HEK293 (cell line): ENCODE results near the gene ZNF600.
"Not testable (repeated sequence)": the region's sequence is repeated elsewhere in the genome, so short reads cannot be mapped to it uniquely, and the experiment has no call there.

Experiments
- CTCF ChIA-PET: fragments of 350-600 bp; formaldehyde crosslinking; extraction: SDS; loops from one replicate; lab custom pipeline; 2021; ENCODE audit warnings: antibody characterized with exemption; lab: Yijun Ruan, JAX
- POLR2A ChIA-PET: fragments of 300-600 bp; formaldehyde crosslinking; extraction: SDS; loops from one replicate; lab custom pipeline; 2020; ENCODE audit warnings: antibody characterized with exemption, inconsistent platforms; lab: Yijun Ruan, JAX
- H3K27ac ChIP-seq: fragments of 200-500 bp; sonication (Bioruptor generic); 2 replicates; pipeline ENCODE4 v1.5.1; 2014; ENCODE audit warnings: low read depth, low read length, control low read depth, inconsistent platforms; ENCODE audit errors: extremely low read depth
- H3K36me3 ChIP-seq, 2 experiments: fragments of 200-500 bp in 1 of 2; sonication (Bioruptor generic) in 1 of 2; 1 replicate in 1 of 2; 2 replicates in 1 of 2; pipeline ENCODE4 v1.5.1; 2014 to 2017; ENCODE audit warnings: inconsistent platforms in 2 of 2, low read length in 2 of 2; ENCODE audit not compliant: control insufficient read depth in 2 of 2, insufficient read depth in 1 of 2
- H3K4me1 ChIP-seq: fragments of 200-500 bp; sonication (Bioruptor generic); 2 replicates; pipeline ENCODE4 v1.5.1; 2014; ENCODE audit warnings: mild to moderate bottlenecking, low read length, inconsistent platforms; ENCODE audit not compliant: control insufficient read depth, insufficient read depth
- H3K4me3 ChIP-seq: 2 replicates; pipeline ENCODE4 v1.5.1; 2011; ENCODE audit warnings: low read depth, mild to moderate bottlenecking, control low read depth, low read length, moderate library complexity
- H3K9me3 ChIP-seq: fragments of 200-500 bp; sonication (Bioruptor generic); 2 replicates; pipeline ENCODE4 v1.5.1; 2014; ENCODE audit warnings: low read depth, low read length, inconsistent platforms; ENCODE audit not compliant: control insufficient read depth, insufficient read depth
- ATF2 ChIP-seq: fragments of 450-650 bp; formaldehyde crosslinking; IDR thresholded peaks from 2 replicates; pipeline ENCODE4 v1.5.1; 2016; ENCODE audit warnings: missing biosample characterization, missing genetic modification characterization, low read depth
- REST ChIP-seq: fragments of 450-650 bp; formaldehyde crosslinking; IDR thresholded peaks from 2 replicates; pipeline ENCODE4 v1.5.1; 2016; ENCODE audit warnings: missing biosample characterization, missing genetic modification characterization
- YY2 ChIP-seq: fragments of 450-650 bp; formaldehyde crosslinking; IDR thresholded peaks from 2 replicates; pipeline ENCODE4 v1.5.1; 2016; ENCODE audit warnings: missing biosample characterization, missing genetic modification characterization
- ZNF121 ChIP-seq: fragments of 450-650 bp; formaldehyde crosslinking; IDR thresholded peaks from 2 replicates; pipeline ENCODE4 v1.5.1; 2016; ENCODE audit warnings: missing biosample characterization, missing genetic modification characterization
- ZNF335 ChIP-seq: fragments of 450-650 bp; formaldehyde crosslinking; conservative IDR thresholded peaks from 2 replicates; pipeline ENCODE4 v1.5.1; 2016; ENCODE audit warnings: missing biosample characterization, missing genetic modification characterization
- ZNF423 ChIP-seq: fragments of 450-650 bp; formaldehyde crosslinking; IDR thresholded peaks from 2 replicates; pipeline ENCODE4 v1.5.1; 2016; ENCODE audit warnings: missing biosample characterization, missing genetic modification characterization
- ZNF596 ChIP-seq: fragments of 450-650 bp; IDR thresholded peaks from 2 replicates; pipeline ENCODE4 v1.5.0; 2018; ENCODE audit warnings: missing biosample characterization, mild to moderate bottlenecking, missing genetic modification characterization, moderate library complexity
- ZNF600 ChIP-seq: fragments of 450-650 bp; formaldehyde crosslinking; IDR thresholded peaks from 2 replicates; pipeline ENCODE4 v1.5.1; 2016; ENCODE audit warnings: missing biosample characterization, missing genetic modification characterization
- ZNF677 ChIP-seq: fragments of 450-650 bp; IDR thresholded peaks from 2 replicates; pipeline ENCODE4 v1.5.0; 2018; ENCODE audit warnings: missing biosample characterization, mild to moderate bottlenecking, missing genetic modification characterization, moderate library complexity
- ZSCAN23 ChIP-seq: fragments of 450-650 bp; formaldehyde crosslinking; IDR thresholded peaks from 2 replicates; pipeline ENCODE4 v1.5.1; 2016; ENCODE audit warnings: missing biosample characterization, missing genetic modification characterization
- TF ChIP-seq, protein P1 (sequence below): fragments of 450-650 bp; formaldehyde crosslinking; conservative IDR thresholded peaks from 2 replicates; pipeline ENCODE4 v1.5.1; 2016; ENCODE audit warnings: low read depth, missing biosample characterization, missing genetic modification characterization
- TF ChIP-seq, protein P2 (sequence below): fragments of 450-650 bp; formaldehyde crosslinking; IDR thresholded peaks from 2 replicates; pipeline ENCODE4 v1.5.1; 2016; ENCODE audit warnings: missing biosample characterization, missing genetic modification characterization, low read depth
- TF ChIP-seq, protein P3 (sequence below): fragments of 450-650 bp; formaldehyde crosslinking; IDR thresholded peaks from 2 replicates; pipeline ENCODE4 v1.5.1; 2016; ENCODE audit warnings: missing biosample characterization, missing genetic modification characterization

ZNF600 gene

GRCh38 chr19:52778811-52779210 is 7.8 kb downstream of the ZNF600 start:
- Histone ChIP-seq H3K9me3 (no peaks in the 10 kb centered on the region), H3K4me3 (no peak overlapping the region), H3K4me1 (no peaks in the 10 kb centered on the region), H3K27ac (no peak overlapping the region), H3K36me3 (no peaks in the 10 kb centered on the region)
- TF ChIP-seq ZNF423 (tag by site-specific recombination) = no peak
- no peak for TF ChIP-seq ZNF600 (tag by site-specific recombination)
- TF ChIP-seq, protein P1, sequence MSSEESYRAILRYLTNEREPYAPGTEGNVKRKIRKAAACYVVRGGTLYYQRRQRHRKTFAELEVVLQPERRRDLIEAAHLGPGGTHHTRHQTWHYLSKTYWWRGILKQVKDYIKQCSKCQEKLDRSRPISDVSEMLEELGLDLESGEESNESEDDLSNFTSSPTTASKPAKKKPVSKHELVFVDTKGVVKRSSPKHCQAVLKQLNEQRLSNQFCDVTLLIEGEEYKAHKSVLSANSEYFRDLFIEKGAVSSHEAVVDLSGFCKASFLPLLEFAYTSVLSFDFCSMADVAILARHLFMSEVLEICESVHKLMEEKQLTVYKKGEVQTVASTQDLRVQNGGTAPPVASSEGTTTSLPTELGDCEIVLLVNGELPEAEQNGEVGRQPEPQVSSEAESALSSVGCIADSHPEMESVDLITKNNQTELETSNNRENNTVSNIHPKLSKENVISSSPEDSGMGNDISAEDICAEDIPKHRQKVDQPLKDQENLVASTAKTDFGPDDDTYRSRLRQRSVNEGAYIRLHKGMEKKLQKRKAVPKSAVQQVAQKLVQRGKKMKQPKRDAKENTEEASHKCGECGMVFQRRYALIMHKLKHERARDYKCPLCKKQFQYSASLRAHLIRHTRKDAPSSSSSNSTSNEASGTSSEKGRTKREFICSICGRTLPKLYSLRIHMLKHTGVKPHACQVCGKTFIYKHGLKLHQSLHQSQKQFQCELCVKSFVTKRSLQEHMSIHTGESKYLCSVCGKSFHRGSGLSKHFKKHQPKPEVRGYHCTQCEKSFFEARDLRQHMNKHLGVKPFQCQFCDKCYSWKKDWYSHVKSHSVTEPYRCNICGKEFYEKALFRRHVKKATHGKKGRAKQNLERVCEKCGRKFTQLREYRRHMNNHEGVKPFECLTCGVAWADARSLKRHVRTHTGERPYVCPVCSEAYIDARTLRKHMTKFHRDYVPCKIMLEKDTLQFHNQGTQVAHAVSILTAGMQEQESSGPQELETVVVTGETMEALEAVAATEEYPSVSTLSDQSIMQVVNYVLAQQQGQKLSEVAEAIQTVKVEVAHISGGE (tag by site-specific recombination) = no peak
- TF ChIP-seq, protein P2, sequence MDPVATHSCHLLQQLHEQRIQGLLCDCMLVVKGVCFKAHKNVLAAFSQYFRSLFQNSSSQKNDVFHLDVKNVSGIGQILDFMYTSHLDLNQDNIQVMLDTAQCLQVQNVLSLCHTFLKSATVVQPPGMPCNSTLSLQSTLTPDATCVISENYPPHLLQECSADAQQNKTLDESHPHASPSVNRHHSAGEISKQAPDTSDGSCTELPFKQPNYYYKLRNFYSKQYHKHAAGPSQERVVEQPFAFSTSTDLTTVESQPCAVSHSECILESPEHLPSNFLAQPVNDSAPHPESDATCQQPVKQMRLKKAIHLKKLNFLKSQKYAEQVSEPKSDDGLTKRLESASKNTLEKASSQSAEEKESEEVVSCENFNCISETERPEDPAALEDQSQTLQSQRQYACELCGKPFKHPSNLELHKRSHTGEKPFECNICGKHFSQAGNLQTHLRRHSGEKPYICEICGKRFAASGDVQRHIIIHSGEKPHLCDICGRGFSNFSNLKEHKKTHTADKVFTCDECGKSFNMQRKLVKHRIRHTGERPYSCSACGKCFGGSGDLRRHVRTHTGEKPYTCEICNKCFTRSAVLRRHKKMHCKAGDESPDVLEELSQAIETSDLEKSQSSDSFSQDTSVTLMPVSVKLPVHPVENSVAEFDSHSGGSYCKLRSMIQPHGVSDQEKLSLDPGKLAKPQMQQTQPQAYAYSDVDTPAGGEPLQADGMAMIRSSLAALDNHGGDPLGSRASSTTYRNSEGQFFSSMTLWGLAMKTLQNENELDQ = no peak
- TF ChIP-seq REST (tag by site-specific recombination) = no peak
- TF ChIP-seq ZNF677 (tag by site-specific recombination) = no peak
- TF ChIP-seq ZNF596 (tag by site-specific recombination) = no peak
- TF ChIP-seq ZNF121 (tag by site-specific recombination) = no peak
- TF ChIP-seq, protein P3, sequence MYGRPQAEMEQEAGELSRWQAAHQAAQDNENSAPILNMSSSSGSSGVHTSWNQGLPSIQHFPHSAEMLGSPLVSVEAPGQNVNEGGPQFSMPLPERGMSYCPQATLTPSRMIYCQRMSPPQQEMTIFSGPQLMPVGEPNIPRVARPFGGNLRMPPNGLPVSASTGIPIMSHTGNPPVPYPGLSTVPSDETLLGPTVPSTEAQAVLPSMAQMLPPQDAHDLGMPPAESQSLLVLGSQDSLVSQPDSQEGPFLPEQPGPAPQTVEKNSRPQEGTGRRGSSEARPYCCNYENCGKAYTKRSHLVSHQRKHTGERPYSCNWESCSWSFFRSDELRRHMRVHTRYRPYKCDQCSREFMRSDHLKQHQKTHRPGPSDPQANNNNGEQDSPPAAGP = no peak
- no peak for TF ChIP-seq ZNF335 (tag by site-specific recombination)
- no peak for TF ChIP-seq ATF2 (tag by site-specific recombination)
- no peak for TF ChIP-seq YY2 (tag by site-specific recombination)
- TF ChIP-seq ZSCAN23 = no peak
- CTCF ChIA-PET = no interaction called here
- POLR2A ChIA-PET = interaction anchor here (0.7 kb wide), 1 partner anchor 17 kb away, joined by 4 read pairs; no protein-coding TSS in a partner anchor

- H3K9me3 ChIP-seq, H3K4me3 ChIP-seq, H3K27ac ChIP-seq, H3K36me3 ChIP-seq, CTCF ChIA-PET, H3K4me1 ChIP-seq, POLR2A ChIA-PET: not testable (repeated sequence)
Measured at GRCh38 chr19:52756447-52756846, 30.1 kb downstream of the ZNF600 start.
